ENCODE results near the gene TRA2B. TPM values are rescaled to one million over a fixed set of nuclear protein-coding genes. Genes with fewer than 3 reads are reported as not detected.

Gene TRA2B
- total RNA-seq, 1 donor from 2014 or later: 103 TPM

- DNase-seq: no peak
- TF ChIP-seq CTCF (IDR thresholded peaks at IDR 0.05): no peak
- no peaks in the 10 kb centered on the region for H3K36me3 ChIP-seq
- H3K4me1 ChIP-seq: no peaks in the 10 kb centered on the region
- no peak overlapping the region for H3K27ac ChIP-seq
- intact Hi-C loops (cut with DNase I): no loop called here
- H3K4me3 ChIP-seq: no peak overlapping the region
- no peaks in the 10 kb centered on the region for H3K9me3 ChIP-seq
- no peaks in the 10 kb centered on the region for H3K27me3 ChIP-seq (ENCODE audit: low read depth)
- ATAC-seq: no peak
Observed at GRCh38 chr3:185976100-185976499, 38.3 kb upstream of the TRA2B start.

GRCh38 chr3:185971579-185971978 is 33.8 kb upstream of the TRA2B start:
- no peak for ATAC-seq
- no peak overlapping the region for H3K27ac ChIP-seq
- no peaks in the 10 kb centered on the region for H3K27me3 ChIP-seq (ENCODE audit: low read depth)
- no peak for TF ChIP-seq CTCF (IDR thresholded peaks at IDR 0.05)
- H3K9me3 ChIP-seq: no peaks in the 10 kb centered on the region
- intact Hi-C loops (cut with DNase I): no loop called here
- no peak overlapping the region for H3K4me3 ChIP-seq
- no peak for DNase-seq
- H3K36me3 ChIP-seq: no peaks in the 10 kb centered on the region
- no peaks in the 10 kb centered on the region for H3K4me1 ChIP-seq

- no peak overlapping the region for H3K4me3 ChIP-seq
- no peak overlapping the region for H3K27ac ChIP-seq
- no peak for TF ChIP-seq CTCF (IDR thresholded peaks at IDR 0.05)
- no peaks in the 10 kb centered on the region for H3K27me3 ChIP-seq (ENCODE audit: low read depth)
- H3K36me3 ChIP-seq: no peaks in the 10 kb centered on the region
- ATAC-seq: no peak
- intact Hi-C loops (cut with DNase I): no loop called here
- no peaks in the 10 kb centered on the region for H3K4me1 ChIP-seq
- no peak for DNase-seq
- no peaks in the 10 kb centered on the region for H3K9me3 ChIP-seq
Observed at GRCh38 chr3:185968168-185968567, 30.4 kb upstream of the TRA2B start.

GRCh38 chr3:185966655-185967054 is 28.8 kb upstream of the TRA2B start:
- no peaks in the 10 kb centered on the region for H3K4me1 ChIP-seq
- no peak overlapping the region for H3K4me3 ChIP-seq
- ATAC-seq: no peak
- intact Hi-C loops (cut with DNase I): no loop called here
- no peaks in the 10 kb centered on the region for H3K9me3 ChIP-seq
- H3K27me3 ChIP-seq (ENCODE audit: low read depth): no peaks in the 10 kb centered on the region
- no peaks in the 10 kb centered on the region for H3K36me3 ChIP-seq
- no peak overlapping the region for H3K27ac ChIP-seq
- no peak for DNase-seq
- TF ChIP-seq CTCF (IDR thresholded peaks at IDR 0.05): no peak

- no peaks in the 10 kb centered on the region for H3K9me3 ChIP-seq
- H3K27ac ChIP-seq: no peak overlapping the region
- H3K4me3 ChIP-seq: no peak overlapping the region
- H3K27me3 ChIP-seq (ENCODE audit: low read depth): no peaks in the 10 kb centered on the region
- intact Hi-C loops (cut with DNase I): no loop called here
- no peak for TF ChIP-seq CTCF (IDR thresholded peaks at IDR 0.05)
- H3K4me1 ChIP-seq: no peaks in the 10 kb centered on the region
- no peaks in the 10 kb centered on the region for H3K36me3 ChIP-seq
- ATAC-seq (no peak), DNase-seq (no peak)
Observed at GRCh38 chr3:185965496-185965895, 27.7 kb upstream of the TRA2B start.

GRCh38 chr3:185961675-185962232 is 23.9 kb upstream of the TRA2B start:
- Histone ChIP-seq H3K36me3 (no peaks in the 10 kb centered on the region), H3K4me1 (no peaks in the 10 kb centered on the region), H3K9me3 (no peaks in the 10 kb centered on the region), H3K4me3 (no peak overlapping the region), H3K27me3 (ENCODE audit: low read depth) (no peaks in the 10 kb centered on the region), H3K27ac (no peak overlapping the region)
- ATAC-seq (no peak), DNase-seq (no peak)
- intact Hi-C loops (cut with DNase I): no loop called here
- no peak for TF ChIP-seq CTCF (IDR thresholded peaks at IDR 0.05)
